T-cell (primary cell): ENCODE results near the gene SMAD6. TPM values are rescaled to one million over a fixed set of nuclear protein-coding genes. Genes with fewer than 3 reads are reported as not detected.

Experiments used
- ATAC-seq, 4 experiments: fragments of 200-7000 bp in 3 of 4; fragments of 150-1000 bp in 1 of 4; cut with Tn5 transposase; replicated peaks in 1 of 4; 1 replicate in 3 of 4; 2 replicates in 1 of 4; pipeline ENCODE4 v1.10.0; 2021; ENCODE audit warnings: moderate library complexity in 3 of 4, mild to moderate bottlenecking in 2 of 4, moderate number of reproducible peaks in 1 of 4
- CTCF ChIA-PET, 2 donors: fragments of 300-600 bp; sonication (Branson Sonifier 250); formaldehyde crosslinking; loops; one replicate each; lab custom pipeline; 2022; ENCODE audit warnings: antibody characterized with exemption in 2 of 2; lab: Charles Lee
- POLR2A ChIA-PET, 2 donors: fragments of 300-600 bp; sonication (Branson Sonifier 250); formaldehyde crosslinking; loops; one replicate each; lab custom pipeline; 2022; ENCODE audit warnings: antibody characterized with exemption in 2 of 2; lab: Charles Lee
- DNase-seq, 35 experiments: peaks; one replicate each; pipeline versions ENCODE4 v3.0.0 to v3.0.0-alpha.2; 2013 to 2023
- H3K27ac ChIP-seq: one replicate; pipeline ENCODE4 v1.5.1; 2013; ENCODE audit warnings: low read length
- H3K27me3 ChIP-seq, 2 experiments: replicated peaks in 1 of 2; 1 replicate in 1 of 2; 2 replicates in 1 of 2; pipeline versions ENCODE4 v1.6.1 to v1.7.0; 2013; ENCODE audit warnings: low read length in 1 of 2, mixed read lengths in 1 of 2; ENCODE audit not compliant: control insufficient read depth in 2 of 2, insufficient read depth in 2 of 2; ENCODE audit errors: extremely low read depth in 1 of 2
- H3K36me3 ChIP-seq, 2 donors: 1 replicate in 1 of 2; 2 replicates in 1 of 2; pipeline versions ENCODE4 v1.6.1 to v1.7.0; 2013; ENCODE audit warnings: low read length in 1 of 2; ENCODE audit not compliant: control insufficient read depth in 2 of 2, insufficient read depth in 1 of 2; ENCODE audit errors: extremely low read depth in 1 of 2
- H3K4me1 ChIP-seq, 2 experiments: 1 replicate in 1 of 2; 2 replicates in 1 of 2; pipeline versions ENCODE4 v1.6.1 to v1.7.0; 2013; ENCODE audit warnings: low read length in 2 of 2, mixed read lengths in 1 of 2; ENCODE audit not compliant: insufficient read depth in 2 of 2, control insufficient read depth in 1 of 2; ENCODE audit errors: extremely low read depth in 1 of 2
- H3K4me3 ChIP-seq, 2 donors: 1 replicate in 1 of 2; 2 replicates in 1 of 2; pipeline versions ENCODE4 v1.5.1 to v1.7.0; 2013; ENCODE audit warnings: mild to moderate bottlenecking in 2 of 2, low read length in 1 of 2, moderate library complexity in 1 of 2; ENCODE audit not compliant: control insufficient read depth in 1 of 2; ENCODE audit errors: extremely low read depth in 1 of 2
- H3K9me3 ChIP-seq: 2 replicates; pipeline ENCODE4 v1.7.0; 2013
- H3K27ac Mint-ChIP-seq, 2 donors: one replicate each; pipeline ENCODE4 v1.8.0; 2020 to 2021; ENCODE audit warnings: mild to moderate bottlenecking in 2 of 2, mixed read lengths in 2 of 2
- H3K27me3 Mint-ChIP-seq, 2 donors: one replicate each; pipeline ENCODE4 v1.8.0; 2021 to 2022; ENCODE audit warnings: mixed read lengths in 2 of 2
- H3K36me3 Mint-ChIP-seq: one replicate; pipeline ENCODE4 v1.8.0; 2021; ENCODE audit warnings: mixed read lengths
- H3K4me1 Mint-ChIP-seq, 3 donors: one replicate each; pipeline ENCODE4 v1.8.0; 2020 to 2022; ENCODE audit warnings: mixed read lengths in 3 of 3, mild to moderate bottlenecking in 1 of 3
- H3K4me3 Mint-ChIP-seq, 3 donors: one replicate each; pipeline ENCODE4 v1.8.0; 2020 to 2022; ENCODE audit warnings: mild to moderate bottlenecking in 3 of 3, mixed read lengths in 3 of 3, moderate library complexity in 3 of 3
- H3K9me3 Mint-ChIP-seq, 3 donors: one replicate each; pipeline ENCODE4 v1.8.0; 2020 to 2022; ENCODE audit warnings: mixed read lengths in 3 of 3
- WGBS: methylation state at CpG from one replicate; pipeline ENCODE4 v1.1.5; 2013; ENCODE audit warnings: missing lambda C conversion rate; ENCODE audit not compliant: insufficient coverage; 5-methylcytosine and 5-hydroxymethylcytosine counted together
- total RNA-seq, 35 experiments: library from RNA in 6 of 35; stranded (reverse) in 6 of 35; fragments of 120-200 nt in 1 of 35; gene quantifications; one replicate each; pipeline versions ENCODE4 v1.2.1 to v1.2.4 and lab custom pipeline; 2013 to 2026

The SMAD6 gene
- total RNA-seq, 5 donors from 2014 or later (not counting 1 experiment from before 2014, with no cell fraction given): 0.13 to 0.55 (median 0.33) TPM

DNA sequence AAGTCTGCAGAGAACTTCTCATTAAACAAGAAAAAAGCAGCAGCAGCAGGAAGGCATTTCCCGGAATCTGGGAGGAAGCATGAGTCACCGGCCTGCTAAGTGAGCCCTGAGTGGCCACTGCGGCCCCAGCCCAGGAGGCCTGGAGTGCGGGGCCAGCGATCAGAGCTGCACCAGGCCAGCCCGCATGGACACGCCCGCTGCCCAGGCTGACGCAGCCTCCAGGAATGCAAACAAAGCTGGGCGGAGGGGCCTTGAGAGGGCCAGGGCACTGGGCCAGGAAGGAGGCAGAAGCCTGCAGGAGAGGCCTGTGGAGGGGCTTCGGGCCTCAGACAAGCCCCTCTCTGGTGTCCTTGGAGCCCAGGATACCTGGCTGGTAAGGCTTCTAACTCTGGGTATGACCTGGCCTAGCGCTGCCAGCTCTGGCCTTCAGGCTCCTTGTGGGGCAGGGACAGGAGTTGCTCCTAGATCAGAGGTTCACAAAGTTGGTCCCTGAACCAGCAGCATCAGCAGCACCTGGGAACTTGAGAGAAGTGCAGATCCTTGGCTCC lies 101.2 kb downstream of the SMAD6 start:
- Histone ChIP-seq H3K36me3 (no peaks in the 10 kb centered on the region), H3K4me3 (no peak overlapping the region), H3K9me3 (no peaks in the 10 kb centered on the region), H3K4me1 (no peaks in the 10 kb centered on the region), H3K27me3 (peaks cover 0 to 16% of the 10 kb centered on the region in 2 experiments), H3K27ac (no peak overlapping the region)
- H3K4me1 Mint-ChIP-seq: no peaks in the 10 kb centered on the region
- DNase-seq (no peak), ATAC-seq (no peak)
- POLR2A ChIA-PET: no interaction called here
- no peak overlapping the region for H3K27ac Mint-ChIP-seq
- H3K4me3 Mint-ChIP-seq: no peak overlapping the region
- CTCF ChIA-PET: no interaction called here
- peaks cover 4 to 16% of the 10 kb centered on the region in 2 donors for H3K27me3 Mint-ChIP-seq
- no peaks in the 10 kb centered on the region for H3K36me3 Mint-ChIP-seq
- 84% methylated on average over 12 of the region's 12 CpGs for WGBS
- H3K9me3 Mint-ChIP-seq: no peaks in the 10 kb centered on the region

- no peak for ATAC-seq
- H3K4me3 Mint-ChIP-seq: no peak overlapping the region
- WGBS: 100% methylated on average over 1 of the region's 1 CpG
- Histone ChIP-seq H3K4me1 (no peaks in the 10 kb centered on the region), H3K9me3 (no peaks in the 10 kb centered on the region), H3K36me3 (no peaks in the 10 kb centered on the region), H3K4me3 (no peak overlapping the region), H3K27me3 (peaks cover 0 to 17% of the 10 kb centered on the region in 2 experiments), H3K27ac (no peak overlapping the region)
- no peak overlapping the region for H3K27ac Mint-ChIP-seq
- no peak for DNase-seq
- H3K27me3 Mint-ChIP-seq: peaks cover 4 to 11% of the 10 kb centered on the region in 2 donors
- H3K36me3 Mint-ChIP-seq: no peaks in the 10 kb centered on the region
- CTCF ChIA-PET: no interaction called here
- H3K4me1 Mint-ChIP-seq: no peaks in the 10 kb centered on the region
- H3K9me3 Mint-ChIP-seq: no peaks in the 10 kb centered on the region
- POLR2A ChIA-PET: no interaction called here
Observed at GRCh38 chr15:66803749-66804148, 101.7 kb downstream of the SMAD6 start.

DNA sequence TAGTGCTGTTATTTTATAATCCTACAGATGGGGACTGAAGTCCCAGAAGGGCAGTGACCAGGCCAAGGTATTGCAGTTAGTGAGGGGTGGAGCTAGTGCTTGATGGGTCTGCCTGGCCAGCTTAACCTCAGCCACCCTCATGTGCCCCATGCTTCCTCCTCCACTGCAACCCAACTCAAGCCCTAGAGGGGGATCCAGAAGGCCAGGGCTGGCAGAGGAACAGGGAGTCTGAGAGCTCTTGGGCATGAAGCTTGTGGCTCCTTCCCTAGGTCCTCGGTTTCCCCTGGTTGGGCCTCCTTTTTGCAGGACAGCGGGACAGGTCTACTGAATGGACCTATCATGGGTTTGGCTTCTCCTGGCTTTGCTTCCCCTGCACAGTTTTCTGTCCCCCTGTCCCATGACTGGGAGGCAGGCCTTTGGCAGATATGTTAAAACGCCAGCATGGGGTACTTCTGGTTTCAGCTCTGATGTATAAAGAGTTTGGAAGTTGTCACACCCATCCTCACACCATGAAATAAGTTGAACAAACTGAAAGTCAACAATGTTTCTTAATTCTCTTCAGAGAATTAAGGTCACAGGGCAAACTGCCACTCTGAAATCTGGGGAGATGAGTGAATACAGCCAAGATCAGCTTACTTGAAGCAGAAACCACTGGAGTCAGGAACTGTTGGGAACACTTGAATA lies 103.3 kb downstream of the SMAD6 start:
- no peaks in the 10 kb centered on the region for H3K36me3 Mint-ChIP-seq
- ChIA-PET POLR2A (no interaction called here), CTCF (no interaction called here)
- Histone ChIP-seq H3K4me3 (no peak overlapping the region), H3K9me3 (no peaks in the 10 kb centered on the region), H3K36me3 (no peaks in the 10 kb centered on the region), H3K27me3 (peaks cover 0 to 19% of the 10 kb centered on the region in 2 experiments), H3K4me1 (no peaks in the 10 kb centered on the region), H3K27ac (no peak overlapping the region)
- 57% methylated on average over 1 of the region's 3 CpGs for WGBS
- no peak overlapping the region for H3K27ac Mint-ChIP-seq
- no peaks in the 10 kb centered on the region for H3K9me3 Mint-ChIP-seq
- DNase-seq (no peak), ATAC-seq (no peak)
- peaks cover 4 to 10% of the 10 kb centered on the region in 2 donors for H3K27me3 Mint-ChIP-seq
- no peak overlapping the region for H3K4me3 Mint-ChIP-seq
- H3K4me1 Mint-ChIP-seq: no peaks in the 10 kb centered on the region

GRCh38 chr15:66808181-66808824 lies 106.3 kb downstream of the SMAD6 start:
- no peak overlapping the region for H3K27ac ChIP-seq
- no peaks in the 10 kb centered on the region for H3K36me3 Mint-ChIP-seq
- H3K36me3 ChIP-seq: no peaks in the 10 kb centered on the region
- no peak overlapping the region for H3K4me3 Mint-ChIP-seq
- CTCF ChIA-PET: no interaction called here
- no peak overlapping the region for H3K27ac Mint-ChIP-seq
- H3K9me3 Mint-ChIP-seq: no peaks in the 10 kb centered on the region
- POLR2A ChIA-PET: no interaction called here
- H3K4me1 Mint-ChIP-seq: no peaks in the 10 kb centered on the region
- no peak overlapping the region for H3K4me3 ChIP-seq
- H3K4me1 ChIP-seq: no peaks in the 10 kb centered on the region
- DNase-seq (no peak), ATAC-seq (no peak)
- H3K27me3 Mint-ChIP-seq: peaks cover 2 to 9% of the 10 kb centered on the region in 2 donors
- 91% methylated on average over 19 of the region's 21 CpGs for WGBS
- peaks cover 0 to 10% of the 10 kb centered on the region in 2 experiments for H3K27me3 ChIP-seq
- no peaks in the 10 kb centered on the region for H3K9me3 ChIP-seq

DNA sequence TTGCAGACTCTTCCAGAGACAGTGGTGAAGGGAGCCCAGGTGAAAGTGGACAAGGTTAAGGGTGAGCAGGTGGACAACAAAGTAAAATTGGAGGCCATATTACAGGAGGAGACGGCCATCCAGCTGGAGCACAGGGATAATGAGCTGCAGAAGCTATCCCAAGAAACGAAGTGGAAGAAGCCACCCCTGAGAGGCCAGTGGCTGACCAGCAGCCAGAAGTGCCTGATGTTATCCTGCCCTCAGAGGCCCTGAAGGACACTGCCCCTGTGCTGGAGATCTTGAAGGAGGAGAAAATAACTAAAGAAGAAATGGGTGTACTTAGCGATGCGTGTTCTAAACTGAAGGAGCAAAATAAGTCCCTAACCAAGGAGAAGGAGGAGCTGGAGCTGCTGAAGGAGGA lies 107.6 kb downstream of the SMAD6 start:
- peaks cover 0 to 10% of the 10 kb centered on the region in 2 experiments for H3K27me3 ChIP-seq
- no peak overlapping the region for H3K27ac ChIP-seq
- Mint-ChIP-seq H3K27me3 (peaks cover 13 to 15% of the 10 kb centered on the region in 2 donors), H3K4me3 (no peak overlapping the region), H3K36me3 (no peaks in the 10 kb centered on the region), H3K9me3 (no peaks in the 10 kb centered on the region), H3K27ac (no peak overlapping the region), H3K4me1 (no peaks in the 10 kb centered on the region)
- no peak overlapping the region for H3K4me3 ChIP-seq
- no peaks in the 10 kb centered on the region for H3K4me1 ChIP-seq
- CTCF ChIA-PET: no interaction called here
- DNase-seq: no peak
- POLR2A ChIA-PET: interaction anchor here in 1 of 2 donors (0.6 kb wide), 1 partner anchor 571 kb away, joined by 3 read pairs; no protein-coding TSS in a partner anchor
- WGBS: 76% methylated on average over 4 of the region's 4 CpGs
- no peaks in the 10 kb centered on the region for H3K9me3 ChIP-seq
- no peaks in the 10 kb centered on the region for H3K36me3 ChIP-seq
- ATAC-seq: no peak

DNA sequence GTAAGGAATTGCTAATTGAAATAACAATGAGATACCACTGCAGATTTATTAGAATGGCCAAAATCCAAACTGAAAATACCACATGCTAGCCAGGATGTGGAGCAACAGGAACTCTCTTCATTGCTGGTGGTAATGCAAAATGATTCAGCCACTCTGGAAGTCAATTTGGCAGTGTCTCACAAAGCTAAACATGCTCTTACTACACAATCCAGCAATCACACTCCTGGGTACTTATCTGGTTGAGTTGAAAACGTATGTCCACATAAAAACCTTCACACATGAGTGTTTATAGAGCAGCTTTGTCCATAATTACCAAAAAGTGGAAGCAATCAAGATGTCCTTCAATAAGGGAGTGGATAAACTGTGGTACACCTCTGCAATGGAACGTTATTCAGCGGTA lies 113.3 kb downstream of the SMAD6 start:
- Mint-ChIP-seq H3K27me3 (peaks cover 14 to 23% of the 10 kb centered on the region in 2 donors), H3K36me3 (no peaks in the 10 kb centered on the region), H3K27ac (no peak overlapping the region), H3K4me3 (no peak overlapping the region), H3K9me3 (no peaks in the 10 kb centered on the region), H3K4me1 (no peaks in the 10 kb centered on the region)
- Histone ChIP-seq H3K27me3 (peaks cover 0 to 3% of the 10 kb centered on the region in 2 experiments), H3K4me3 (no peak overlapping the region), H3K27ac (no peak overlapping the region), H3K4me1 (no peaks in the 10 kb centered on the region), H3K36me3 (no peaks in the 10 kb centered on the region), H3K9me3 (no peaks in the 10 kb centered on the region)
- DNase-seq (no peak), ATAC-seq (no peak)
- ChIA-PET CTCF (interaction anchor here in 1 of 2 donors (0.6 kb wide), 1 partner anchor 40 kb away, joined by 4 read pairs; no protein-coding TSS in a partner anchor), POLR2A (no interaction called here)
- 100% methylated on average over 2 of the region's 3 CpGs for WGBS
